Measurements from ENCODE around the gene ACTRT2.

DNA sequence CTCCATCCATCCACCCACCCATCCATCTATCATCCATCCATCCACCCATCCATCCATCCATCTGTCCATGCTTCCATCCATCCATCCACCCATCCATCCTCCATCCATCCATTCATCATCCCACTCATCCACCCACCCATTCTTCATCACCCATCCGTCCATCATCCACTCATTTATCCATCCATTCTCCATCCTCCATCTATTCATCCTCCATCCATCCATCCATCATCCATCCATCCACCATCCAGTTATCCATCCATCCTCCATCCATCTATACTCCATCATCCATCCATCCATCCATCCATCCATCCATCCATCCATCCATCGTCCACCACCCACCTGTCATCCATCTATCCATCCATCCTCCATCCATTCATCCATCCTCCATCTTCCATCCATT is 32.1 kb upstream of the ACTRT2 start:
- TF ChIP-seq, protein P1, sequence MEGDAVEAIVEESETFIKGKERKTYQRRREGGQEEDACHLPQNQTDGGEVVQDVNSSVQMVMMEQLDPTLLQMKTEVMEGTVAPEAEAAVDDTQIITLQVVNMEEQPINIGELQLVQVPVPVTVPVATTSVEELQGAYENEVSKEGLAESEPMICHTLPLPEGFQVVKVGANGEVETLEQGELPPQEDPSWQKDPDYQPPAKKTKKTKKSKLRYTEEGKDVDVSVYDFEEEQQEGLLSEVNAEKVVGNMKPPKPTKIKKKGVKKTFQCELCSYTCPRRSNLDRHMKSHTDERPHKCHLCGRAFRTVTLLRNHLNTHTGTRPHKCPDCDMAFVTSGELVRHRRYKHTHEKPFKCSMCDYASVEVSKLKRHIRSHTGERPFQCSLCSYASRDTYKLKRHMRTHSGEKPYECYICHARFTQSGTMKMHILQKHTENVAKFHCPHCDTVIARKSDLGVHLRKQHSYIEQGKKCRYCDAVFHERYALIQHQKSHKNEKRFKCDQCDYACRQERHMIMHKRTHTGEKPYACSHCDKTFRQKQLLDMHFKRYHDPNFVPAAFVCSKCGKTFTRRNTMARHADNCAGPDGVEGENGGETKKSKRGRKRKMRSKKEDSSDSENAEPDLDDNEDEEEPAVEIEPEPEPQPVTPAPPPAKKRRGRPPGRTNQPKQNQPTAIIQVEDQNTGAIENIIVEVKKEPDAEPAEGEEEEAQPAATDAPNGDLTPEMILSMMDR (IDR thresholded peaks at IDR 0.05), result no peak
- TF ChIP-seq POLR2AphosphoS5 (IDR thresholded peaks at IDR 0.05), result no peak
- TF ChIP-seq POLR2A (IDR thresholded peaks at IDR 0.05; ENCODE audit: low read depth), result no peak
- no peak for TF ChIP-seq EP300 (IDR thresholded peaks at IDR 0.05)

All from esophagus muscularis mucosa (tissue), 4 donors.